Mononuclear cell (primary cell): ENCODE measurements around the gene SSMEM1. TPM values are rescaled to one million over a fixed set of nuclear protein-coding genes. Genes with fewer than 3 reads are reported as not detected.

Experiments used
- H3K27me3 ChIP-seq: 2 replicates; pipeline ENCODE4 v1.6.0; 2011; ENCODE audit warnings: low read length, control low read depth; ENCODE audit not compliant: insufficient read depth
- H3K4me1 ChIP-seq: 2 replicates; pipeline ENCODE4 v1.5.1; 2011; ENCODE audit warnings: mild to moderate bottlenecking, low read length, control low read depth; ENCODE audit not compliant: insufficient read depth
- H3K4me3 ChIP-seq: 2 replicates; pipeline ENCODE4 v1.5.1; 2011; ENCODE audit warnings: mild to moderate bottlenecking, low read length, moderate library complexity
- H3K9me3 ChIP-seq: 2 replicates; pipeline ENCODE4 v1.5.1; 2011; ENCODE audit warnings: low read depth, mild to moderate bottlenecking, control low read depth, low read length
- total RNA-seq: library from RNA; depleted of rRNA; stranded (reverse); fragments of >200 nt; gene quantifications from one replicate; pipeline ENCODE4 v1.2.3, GENCODE V29; 2012

The SSMEM1 gene
- total RNA-seq, 1 donor, result not detected

DNA sequence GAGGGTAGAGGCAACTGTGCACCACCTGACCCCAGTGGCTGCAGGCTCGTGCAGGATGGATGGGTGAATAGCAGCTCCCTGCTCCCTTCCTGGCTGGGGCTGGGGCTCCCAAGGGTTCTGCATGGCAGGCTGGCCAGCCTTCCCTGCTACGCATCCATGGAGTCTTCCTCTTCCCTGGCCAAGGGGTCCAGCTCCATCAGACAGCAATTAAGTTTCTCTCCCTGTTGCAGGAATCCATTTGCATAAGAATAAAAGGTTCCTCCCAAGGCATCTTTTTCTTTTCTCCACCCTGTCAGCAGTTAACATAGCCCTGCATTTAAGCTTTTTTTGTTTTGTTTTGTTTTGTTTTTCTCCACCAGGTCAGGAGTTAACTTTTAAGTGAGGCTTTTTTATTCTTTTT is 49.0 kb downstream of the SSMEM1 start:
- Histone ChIP-seq H3K9me3 (peaks cover 5% of the 10 kb centered on the region), H3K4me3 (no peak overlapping the region), H3K27me3 (no peaks in the 10 kb centered on the region), H3K4me1 (no peaks in the 10 kb centered on the region)

DNA sequence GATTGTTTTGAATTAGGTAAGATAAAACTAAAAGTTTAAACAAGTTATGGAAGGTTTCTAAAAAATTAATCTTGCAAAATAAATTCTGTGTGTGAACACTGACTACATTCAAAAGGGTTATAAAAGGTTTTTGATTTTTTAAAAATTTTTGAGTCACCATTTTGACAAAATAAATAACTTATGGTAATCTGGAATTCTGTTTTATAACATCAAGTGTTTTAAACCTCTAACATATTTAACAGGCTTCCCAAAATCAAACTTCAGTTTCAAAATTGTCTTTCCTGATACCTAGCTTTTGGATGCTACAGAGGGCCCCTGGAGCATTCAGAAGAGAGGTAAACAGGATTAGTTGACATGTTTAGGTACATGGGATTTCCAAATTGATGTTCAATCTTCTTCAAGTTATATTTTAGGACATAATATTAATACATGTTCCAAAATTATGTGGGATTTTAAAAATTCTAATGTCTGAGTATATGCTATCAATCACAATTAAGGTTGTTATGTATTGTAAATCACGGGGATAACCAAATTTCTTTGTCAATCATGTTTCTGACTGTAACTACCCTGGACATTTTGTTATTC is 50.9 kb downstream of the SSMEM1 start:
- Histone ChIP-seq H3K4me3 (no peak overlapping the region), H3K9me3 (peaks cover 5% of the 10 kb centered on the region), H3K27me3 (no peaks in the 10 kb centered on the region), H3K4me1 (no peaks in the 10 kb centered on the region)

- H3K9me3 ChIP-seq, result peaks cover 5% of the 10 kb centered on the region
- no peaks in the 10 kb centered on the region for H3K27me3 ChIP-seq
- no peak overlapping the region for H3K4me3 ChIP-seq
- H3K4me1 ChIP-seq, result no peaks in the 10 kb centered on the region
Observed at GRCh38 chr7:130262448-130262847, 54.8 kb downstream of the SSMEM1 start.

- Histone ChIP-seq H3K9me3 (peaks cover under 1% of the 10 kb centered on the region), H3K27me3 (no peaks in the 10 kb centered on the region), H3K4me1 (no peaks in the 10 kb centered on the region), H3K4me3 (no peak overlapping the region)
Observed at GRCh38 chr7:130263130-130263529, 55.5 kb downstream of the SSMEM1 start.

Other genes with a start within 250 kb of the SSMEM1 start
- gene ZC3HC1, start 156.5 kb upstream of the SSMEM1 start, total RNA-seq, result 4.9 TPM
- 12.4 TPM for gene KLHDC10, start 137.3 kb upstream of the SSMEM1 start, total RNA-seq
- gene TMEM209, start 2.5 kb upstream of the SSMEM1 start, total RNA-seq, result 16.2 TPM
- not detected for gene CPA2, start 59.0 kb downstream of the SSMEM1 start, total RNA-seq
- 0.21 TPM for gene CPA4, start 85.3 kb downstream of the SSMEM1 start, total RNA-seq
- not detected for gene CPA5, start 137.0 kb downstream of the SSMEM1 start, total RNA-seq
- not detected for gene CPA1, start 172.6 kb downstream of the SSMEM1 start, total RNA-seq
- 1.9 TPM for gene CEP41, start 233.2 kb downstream of the SSMEM1 start, total RNA-seq